DLD1 (cell line): ENCODE data around the gene ILDR1.

Experiments used
- in situ Hi-C: cut with HindIII; loops from 2 replicates; pipeline ENCODE4 v1.10.0; 2017; ENCODE audit warnings: low sequenced_read_pairs

Gene ILDR1

DNA sequence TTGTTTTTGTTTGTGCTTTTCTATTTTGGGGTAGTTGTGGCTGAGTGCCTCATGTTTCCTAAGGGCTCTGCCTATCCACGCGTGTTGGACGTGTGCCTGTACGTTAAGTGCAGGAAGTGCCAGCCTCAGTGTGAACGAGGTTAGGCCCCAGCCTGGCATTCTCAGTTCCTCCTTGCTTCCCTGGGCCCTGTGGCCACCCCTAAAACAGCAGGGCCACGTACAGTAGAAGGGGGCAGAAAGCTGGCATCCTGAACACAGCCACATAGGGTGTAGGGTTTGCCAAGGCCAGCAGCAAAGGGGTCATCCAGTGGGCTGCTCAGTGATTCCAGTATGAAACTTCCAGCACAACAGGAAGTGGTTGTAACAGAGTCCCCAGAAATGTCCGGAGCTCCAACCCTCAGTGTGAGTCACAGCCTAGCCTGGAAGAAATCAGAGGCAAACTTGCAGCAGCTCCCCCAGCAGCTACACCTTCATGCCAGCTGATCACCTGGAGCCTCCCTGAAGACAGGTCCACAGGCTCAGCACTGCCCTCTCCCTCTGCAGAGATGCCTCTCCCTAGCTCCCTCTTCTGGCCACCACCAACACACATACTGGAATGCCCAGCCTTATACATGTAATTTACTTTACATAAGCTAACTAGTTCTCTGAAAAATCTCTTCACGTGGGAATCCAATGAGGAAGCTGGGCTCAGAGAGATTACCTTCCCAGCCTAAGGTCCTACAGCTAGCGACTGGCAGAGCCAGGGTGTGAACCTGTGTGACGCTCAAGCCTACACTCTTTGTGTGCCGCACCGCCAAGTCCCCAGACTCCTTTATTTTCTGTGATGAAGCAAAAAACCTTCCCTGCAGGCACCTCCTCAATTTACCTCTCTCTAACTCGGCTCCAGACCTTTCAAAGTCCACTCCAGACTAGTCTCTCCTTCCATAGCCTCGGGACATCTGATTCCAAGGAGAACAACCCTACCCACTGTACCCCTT lies 26.6 kb downstream of the ILDR1 start:
- in situ Hi-C loops: no loop called here

DNA sequence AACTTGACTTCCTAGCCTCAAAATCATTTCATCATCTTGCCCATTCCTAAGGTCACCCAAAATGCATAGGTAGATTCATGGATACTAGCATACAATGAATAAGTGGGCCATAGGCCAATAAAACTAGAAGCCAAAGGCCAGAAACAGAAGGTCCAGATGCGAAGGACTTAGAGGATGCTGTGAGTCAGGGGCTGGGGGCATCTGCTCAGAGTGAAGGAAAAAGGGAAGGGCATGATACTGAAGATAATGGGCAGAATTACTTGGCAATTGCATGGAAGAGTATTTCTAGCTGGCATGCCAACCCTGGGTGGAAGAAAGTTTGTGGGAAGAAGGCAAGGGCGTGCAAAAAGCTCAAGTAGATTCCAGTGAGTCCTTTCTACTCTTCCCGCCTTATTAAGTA lies 27.5 kb downstream of the ILDR1 start:
- in situ Hi-C loops: no loop called here

DNA sequence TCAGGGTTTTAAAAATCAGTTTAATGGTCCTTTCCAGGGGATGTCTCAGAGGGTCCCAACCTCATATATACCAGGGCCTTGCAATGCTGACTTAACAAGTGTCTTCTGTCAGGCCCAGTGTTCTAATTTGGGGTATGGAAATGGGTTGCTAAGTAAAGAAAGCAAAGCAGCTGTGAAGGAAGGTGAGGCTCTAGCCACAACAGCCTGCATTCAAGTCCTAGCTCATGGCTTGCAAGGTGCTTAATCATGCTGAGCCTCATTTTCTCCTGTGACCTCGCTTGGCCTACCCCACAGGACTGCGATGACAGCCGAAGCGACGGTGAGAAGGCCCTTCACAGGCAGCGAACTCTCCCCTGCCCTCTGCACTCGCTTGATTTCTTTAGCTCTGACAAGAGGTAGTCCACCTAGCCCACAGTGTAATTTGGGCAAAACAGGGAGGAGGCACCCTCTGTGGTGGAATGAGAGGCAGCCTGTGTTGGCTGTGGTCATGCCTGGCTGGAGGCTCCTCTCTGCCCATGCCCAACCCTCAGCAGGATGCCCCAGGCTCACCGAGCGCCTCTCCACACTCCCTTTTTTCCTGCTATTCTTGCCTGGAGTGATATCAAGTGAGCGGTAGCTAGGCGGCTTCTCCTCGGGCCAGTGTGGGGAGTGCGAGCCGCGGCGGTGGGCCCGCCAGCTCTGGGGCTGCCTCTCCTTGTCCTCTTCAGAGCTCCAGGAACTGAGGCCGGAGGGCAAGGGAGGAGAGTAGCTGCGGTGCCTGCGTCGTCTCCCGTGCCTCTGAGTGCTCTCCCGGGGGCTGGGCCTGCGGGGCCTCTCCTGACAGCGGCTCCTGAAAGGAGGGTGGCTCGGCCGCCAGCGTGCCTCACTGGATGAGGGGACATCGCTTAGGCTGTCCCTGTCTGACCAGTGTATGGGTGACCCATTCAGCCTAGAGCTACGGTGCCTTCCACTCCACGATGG lies 29.2 kb downstream of the ILDR1 start:
- in situ Hi-C loops: no loop called here

DNA sequence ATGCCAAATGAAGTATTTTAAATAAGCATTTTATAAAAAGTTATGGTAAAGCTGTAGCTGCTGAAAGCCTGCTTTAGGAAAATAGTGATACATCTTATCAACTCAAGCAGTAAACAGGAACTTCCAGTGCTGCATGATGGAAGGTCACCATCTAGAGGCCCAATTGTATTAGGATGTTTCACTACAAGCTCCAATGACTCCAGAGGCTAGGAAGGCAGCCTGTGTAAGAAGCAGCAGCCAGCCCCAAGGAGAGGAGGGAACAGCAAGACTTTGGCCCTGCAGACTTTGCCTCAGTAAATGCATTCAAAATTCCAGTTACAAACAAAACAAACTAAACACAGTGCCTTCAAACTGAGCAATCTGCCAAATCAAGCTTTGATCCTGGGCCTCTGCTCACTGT lies 32.1 kb downstream of the ILDR1 start:
- in situ Hi-C loops: no loop called here

DNA sequence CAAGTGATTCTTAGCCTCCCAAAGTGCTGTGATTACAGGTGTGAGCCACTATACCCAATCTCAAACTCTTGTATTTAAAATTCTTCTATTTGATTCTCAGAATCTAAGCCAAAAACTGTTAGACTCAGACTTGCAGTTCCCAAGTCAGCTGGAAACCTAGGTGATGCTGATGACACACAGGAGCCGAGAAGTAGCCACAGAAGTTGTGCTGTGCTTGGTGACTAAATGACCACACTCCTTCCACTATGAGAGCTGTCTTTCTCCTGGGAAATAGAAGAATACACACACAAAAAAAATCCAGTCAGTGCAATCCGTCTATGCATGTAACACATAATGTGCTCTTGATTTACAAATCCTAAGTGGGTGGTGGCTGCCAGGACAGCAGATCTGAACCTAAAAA lies 33.9 kb downstream of the ILDR1 start:
- in situ Hi-C loops: no loop called here

DNA sequence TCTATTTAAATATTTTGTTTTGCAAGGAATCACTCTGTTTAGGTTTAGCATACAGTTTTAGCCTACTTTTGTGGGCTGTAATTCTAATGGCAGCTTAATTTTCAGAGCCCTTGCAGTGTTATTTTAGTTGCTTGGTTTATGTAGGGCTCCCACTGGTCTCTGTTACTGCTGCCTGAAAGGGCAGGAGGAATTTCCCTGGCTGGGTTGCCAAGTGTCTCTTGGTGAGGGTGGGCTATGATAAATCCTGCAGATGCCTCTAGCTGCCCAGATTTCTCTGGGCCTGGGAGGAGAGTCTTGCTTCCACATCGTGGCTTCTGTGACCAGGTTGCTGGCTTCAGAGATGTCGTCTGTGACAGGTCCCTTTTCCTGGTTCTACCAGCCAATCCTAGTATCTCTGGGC lies 36.2 kb downstream of the ILDR1 start:
- in situ Hi-C loops: no loop called here

DNA sequence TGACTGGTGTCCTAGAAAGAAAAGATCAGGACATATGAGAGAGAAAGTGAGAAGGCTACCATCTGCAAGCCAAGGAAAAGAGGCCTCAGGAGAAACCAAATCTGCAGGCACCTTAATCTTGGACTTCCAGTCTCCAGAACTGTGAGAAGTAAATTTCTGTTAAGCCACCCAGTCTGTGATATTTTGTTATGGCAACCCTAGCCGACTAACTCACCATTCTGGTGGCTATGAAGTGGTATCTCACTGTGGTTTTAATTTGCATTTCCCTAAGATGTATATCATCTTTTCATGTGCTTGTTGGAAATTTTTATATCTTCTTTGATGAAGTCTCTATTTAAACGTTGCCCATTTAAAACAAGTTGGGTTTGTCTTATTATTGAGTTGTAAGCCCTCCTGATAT lies 40.6 kb downstream of the ILDR1 start:
- in situ Hi-C loops: no loop called here

DNA sequence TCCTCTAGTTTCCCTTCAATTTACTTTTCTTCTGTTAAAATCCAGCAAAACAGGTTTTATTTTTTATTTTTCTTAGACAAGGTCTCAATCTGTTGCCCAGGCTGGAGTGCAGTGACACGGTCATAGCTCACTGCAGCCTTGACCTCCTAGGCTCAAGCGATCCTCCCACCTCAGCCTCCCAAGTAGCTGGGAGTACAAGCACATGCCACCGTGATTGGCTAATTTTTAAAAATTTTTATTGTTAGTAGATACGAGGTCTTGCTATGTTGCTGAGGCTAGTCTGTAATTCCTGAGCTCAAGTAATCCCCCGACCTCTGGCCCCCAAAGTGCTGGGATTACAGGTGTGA lies 41.6 kb downstream of the ILDR1 start:
- in situ Hi-C loops: no loop called here

DNA sequence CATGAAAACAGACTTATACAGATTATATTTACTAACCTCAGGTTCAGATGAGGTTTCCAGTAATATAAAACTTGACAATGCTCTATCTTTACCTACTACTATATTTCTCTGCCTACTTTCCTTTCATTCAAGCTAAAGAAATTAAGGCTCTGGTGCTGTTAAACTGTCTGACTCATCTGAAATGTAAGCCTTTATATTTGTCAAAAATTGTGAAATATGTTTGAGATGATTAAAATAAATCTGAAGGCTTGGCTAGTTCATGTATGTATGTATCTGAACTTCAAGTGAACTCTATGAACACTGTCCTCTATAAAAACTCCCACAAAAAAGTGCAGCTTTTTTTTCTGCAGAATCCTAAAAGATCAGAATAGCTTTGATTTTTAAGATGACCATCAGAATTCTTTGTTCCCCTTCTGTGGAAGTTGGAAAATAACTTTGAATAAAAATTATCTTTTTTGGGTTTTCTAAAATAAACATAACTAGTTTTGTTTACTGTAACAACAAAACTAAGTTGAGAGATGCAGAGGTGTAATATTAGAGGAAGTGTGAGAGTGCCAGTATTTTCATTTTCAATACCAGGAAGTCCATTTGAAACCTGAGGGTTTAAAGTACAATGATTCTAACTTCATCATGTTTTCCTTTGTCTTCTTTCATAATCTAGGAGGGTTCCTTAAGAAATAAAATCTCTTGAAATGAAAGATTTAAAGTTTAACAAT lies 42.2 kb downstream of the ILDR1 start:
- in situ Hi-C loops: no loop called here

DNA sequence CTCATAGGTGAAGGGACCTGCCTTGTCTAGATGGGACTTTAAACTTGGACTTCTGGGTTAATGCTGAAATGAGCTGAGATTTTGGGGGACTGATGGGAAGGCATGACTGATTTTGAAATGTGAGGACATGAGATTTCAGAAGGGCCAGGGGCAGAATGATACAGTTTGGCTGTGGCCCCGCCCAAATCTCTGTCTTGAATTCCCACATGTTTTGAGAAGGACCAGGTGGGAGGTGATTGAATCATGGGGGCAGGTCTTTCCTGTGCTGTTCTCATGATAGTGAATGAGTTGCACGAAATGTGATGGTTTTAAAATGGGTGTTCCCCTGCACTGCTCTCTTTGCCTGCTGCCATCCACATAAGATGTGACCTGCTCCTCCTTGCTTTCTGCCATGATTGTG lies 42.8 kb downstream of the ILDR1 start:
- in situ Hi-C loops: no loop called here

DNA sequence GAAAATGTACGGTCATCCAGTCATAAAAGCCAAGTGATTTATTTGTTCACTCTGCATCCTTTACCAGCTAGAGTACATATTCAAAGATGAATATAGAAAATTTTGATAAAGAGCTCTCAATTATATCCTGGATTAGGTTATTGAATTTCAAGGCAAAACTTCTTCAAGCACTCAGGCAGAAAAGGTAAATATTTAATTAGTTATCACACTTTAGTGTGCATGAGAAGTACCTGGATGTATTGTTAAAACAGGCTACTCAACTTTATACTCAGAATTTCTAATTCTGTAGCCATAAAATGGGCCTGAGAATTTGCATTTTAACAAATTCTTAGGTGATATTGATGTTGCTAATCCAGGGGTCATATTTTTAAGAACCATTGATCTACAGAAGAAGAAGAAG lies 45.3 kb downstream of the ILDR1 start:
- in situ Hi-C loops: no loop called here

DNA sequence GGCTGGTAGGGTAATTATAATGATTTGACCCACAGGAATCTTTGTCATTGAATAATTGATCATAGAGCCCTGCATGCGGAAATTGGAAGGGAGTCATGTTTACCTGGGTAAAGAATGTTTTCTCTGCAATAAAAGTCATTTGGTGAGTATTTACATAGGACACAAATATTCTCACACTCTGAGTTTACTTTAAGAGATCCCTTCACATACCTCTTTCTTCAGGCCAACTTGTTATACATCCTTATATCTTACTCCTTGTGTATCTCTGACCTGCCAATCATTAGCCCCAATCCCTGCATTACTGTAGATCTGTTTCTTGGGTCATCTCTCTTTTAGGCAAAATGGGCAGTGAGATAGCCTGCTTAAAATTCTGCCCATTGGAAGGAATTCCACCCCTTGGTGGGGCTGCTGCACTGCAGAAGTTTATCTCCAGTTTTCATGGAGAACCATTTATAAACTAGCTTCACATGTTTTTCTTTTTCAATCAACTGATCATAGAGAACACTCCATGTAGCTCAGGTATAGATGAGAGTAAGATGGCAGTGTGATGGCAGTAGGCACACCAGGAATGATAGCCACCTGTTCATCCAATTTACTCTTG lies 46.2 kb downstream of the ILDR1 start:
- in situ Hi-C loops: no loop called here

DNA sequence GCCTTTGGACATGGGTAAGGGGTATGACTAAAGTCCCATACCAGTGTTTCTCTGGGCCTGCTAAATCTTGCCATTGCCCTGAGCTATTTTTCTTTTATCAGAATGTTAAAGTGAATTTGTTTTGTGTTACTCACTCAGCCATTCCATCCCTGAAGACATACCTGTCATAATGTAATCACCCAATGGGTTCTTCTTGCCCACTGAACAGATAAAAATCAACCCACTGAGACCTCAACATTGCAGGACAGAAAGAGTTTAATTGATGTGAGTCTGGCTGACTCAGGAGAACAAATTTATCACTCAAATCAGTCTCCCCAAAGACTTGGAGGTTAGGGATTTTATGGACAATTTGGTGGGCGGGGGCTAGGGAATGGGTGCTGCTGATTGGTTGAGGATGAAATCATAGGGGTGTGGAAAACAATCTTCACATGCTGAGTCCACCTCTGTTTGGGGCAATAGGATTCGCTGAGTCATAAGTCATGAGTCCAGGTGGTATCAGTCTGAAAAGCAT lies 47.4 kb downstream of the ILDR1 start:
- in situ Hi-C loops: no loop called here

DNA sequence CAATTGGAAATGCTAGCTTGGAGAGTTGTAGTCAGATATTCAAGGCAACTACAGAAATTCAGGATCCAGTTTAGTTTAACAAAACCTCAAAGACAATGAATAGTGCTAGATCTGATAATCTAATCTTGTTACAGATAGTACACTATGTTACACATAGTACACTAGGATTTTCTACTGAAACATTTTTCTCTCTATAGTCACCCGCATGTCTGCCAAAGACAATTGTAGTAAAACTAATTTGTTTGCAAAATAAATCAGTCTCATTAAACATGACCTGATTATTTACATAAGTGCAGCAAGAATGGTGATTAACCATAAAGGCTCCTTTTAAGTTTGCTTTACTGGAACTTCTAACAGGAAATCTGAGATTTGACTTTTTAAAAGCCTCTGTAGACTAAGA lies 52.0 kb downstream of the ILDR1 start:
- in situ Hi-C loops: no loop called here

DNA sequence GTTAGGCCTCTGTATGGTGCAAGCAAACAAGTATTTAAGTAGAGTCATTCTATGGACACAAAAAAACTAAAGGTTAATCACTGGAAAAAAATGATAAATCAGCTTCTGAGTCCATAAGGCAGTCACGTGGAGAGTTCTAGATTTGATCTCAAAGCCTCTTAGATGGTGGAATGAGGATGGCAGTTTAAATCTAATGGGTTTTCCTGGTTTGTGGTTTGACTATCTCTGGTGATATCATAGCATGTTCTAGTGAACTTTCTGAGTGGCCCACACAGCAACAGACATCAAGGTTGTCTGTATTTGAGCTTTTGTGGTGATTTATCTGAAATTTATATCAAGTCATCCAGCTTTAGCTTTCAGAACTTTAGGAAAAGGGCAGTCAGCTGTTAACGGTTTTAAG lies 52.4 kb downstream of the ILDR1 start:
- in situ Hi-C loops: no loop called here

DNA sequence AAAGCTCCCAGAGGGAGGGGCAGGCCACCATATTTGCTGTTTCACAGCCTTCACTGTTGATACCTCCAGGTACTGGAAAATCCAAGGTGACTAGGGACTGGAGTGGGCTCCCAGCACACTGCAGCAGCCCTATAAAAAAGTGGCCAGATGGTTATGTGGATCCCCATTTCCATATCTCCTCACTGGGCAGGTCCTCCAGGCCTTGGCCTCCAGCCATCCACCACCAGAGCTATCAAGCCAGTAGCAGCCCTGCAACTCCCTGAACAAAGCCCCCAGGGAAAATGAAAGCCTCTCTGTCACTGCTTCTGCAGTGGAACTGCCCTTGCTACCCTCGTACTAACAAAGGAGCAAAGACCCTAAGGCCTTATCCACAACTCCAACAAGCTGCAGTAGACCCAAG lies 58.4 kb downstream of the ILDR1 start:
- in situ Hi-C loops: no loop called here

DNA sequence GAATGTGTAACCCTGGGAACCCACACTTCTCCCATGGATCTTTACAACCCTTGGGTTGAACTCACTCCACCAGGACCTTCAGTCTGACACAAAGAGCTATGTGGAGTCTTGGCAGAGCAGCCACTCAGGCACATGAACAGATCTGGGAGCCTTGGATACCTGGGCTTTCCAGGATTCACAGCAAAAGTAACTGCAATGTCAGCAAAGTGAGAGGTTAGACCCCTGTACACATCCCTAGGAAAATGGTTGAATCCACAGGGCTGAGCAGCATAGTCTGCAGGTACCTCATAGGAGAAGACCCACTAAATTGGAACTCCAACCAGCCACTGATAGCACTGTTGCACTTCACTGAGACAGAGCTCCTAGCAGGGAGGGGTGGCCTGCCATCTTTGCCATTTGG lies 59.6 kb downstream of the ILDR1 start:
- in situ Hi-C loops: no loop called here

DNA sequence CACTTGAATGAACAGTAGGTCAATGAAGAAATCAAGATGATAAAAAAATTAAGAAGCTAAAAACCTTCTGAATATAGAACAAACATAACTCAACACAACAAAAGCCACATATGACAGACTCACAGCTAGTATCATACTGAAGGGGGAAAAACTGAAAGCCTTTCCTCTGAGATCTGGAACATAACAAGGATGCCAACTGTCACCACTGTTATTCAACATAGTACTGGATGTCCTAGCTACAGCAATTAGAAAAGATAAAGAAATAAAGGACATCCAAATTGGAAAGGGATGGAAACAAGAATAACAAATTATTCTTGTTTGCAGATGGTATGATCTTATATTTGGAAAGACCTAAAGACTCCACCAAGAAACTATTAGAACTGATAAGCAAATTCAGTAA lies 60.8 kb downstream of the ILDR1 start:
- in situ Hi-C loops: no loop called here

DNA sequence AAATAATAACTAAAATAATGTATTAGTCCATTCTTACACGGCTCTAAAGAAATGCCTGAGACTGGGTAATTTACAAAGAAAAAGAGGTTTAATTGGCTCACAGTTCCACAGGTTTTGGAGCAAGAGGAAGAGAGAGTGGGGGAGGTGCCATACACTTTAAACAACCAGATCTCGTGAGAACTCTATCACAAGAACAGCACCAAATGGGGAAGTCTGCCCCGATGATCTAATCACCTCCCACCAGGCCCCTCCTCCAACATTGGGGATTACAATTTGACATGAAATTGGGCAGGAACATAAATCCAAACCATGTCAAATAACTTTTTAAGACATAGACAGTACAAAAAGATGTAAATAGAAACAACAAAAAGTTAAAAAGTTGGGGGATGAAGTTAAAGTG lies 63.2 kb downstream of the ILDR1 start:
- in situ Hi-C loops: no loop called here

DNA sequence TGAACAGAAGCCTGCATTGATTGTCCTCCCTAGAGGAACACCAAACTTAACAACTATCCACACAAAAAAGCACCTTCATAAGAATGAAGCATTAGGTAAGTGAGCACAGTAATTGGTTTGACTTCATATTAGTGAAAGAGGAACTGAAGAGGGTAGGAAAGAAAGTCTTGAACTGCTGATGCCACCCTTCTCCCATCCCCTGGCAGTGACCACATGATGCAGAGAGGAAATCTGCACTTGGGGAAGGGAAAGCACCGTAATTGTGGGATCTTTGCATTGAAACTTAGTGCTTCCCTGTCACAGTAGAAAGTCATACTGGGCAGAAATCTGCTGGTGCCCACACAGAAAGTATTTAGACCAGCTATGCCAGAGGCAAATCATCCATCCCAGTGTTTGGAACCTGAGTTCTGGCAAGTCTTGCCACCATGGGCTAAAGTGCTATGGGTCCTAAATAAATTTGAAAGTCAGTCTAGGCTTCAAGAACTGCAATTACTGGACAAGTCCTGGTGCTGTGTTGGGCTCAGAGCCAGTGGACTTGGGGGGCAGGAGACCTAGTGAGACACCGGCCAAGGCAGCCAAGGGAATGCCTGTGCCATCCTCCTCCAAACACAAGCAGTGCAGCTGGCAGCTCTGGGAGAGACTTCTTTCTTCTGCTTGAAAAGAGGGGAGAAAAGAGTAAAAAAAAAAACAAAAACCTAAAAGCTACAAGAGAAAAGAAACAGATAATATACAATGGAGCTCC lies 64.2 kb downstream of the ILDR1 start:
- in situ Hi-C loops: no loop called here
